Fibroblast of upper back skin (primary cell): Measurements from ENCODE around the gene CNN2.

Source experiments
- DNase-seq: peaks from one replicate; pipeline ENCODE4 v3.0.0-alpha.2; 2013

CNN2 gene

DNA sequence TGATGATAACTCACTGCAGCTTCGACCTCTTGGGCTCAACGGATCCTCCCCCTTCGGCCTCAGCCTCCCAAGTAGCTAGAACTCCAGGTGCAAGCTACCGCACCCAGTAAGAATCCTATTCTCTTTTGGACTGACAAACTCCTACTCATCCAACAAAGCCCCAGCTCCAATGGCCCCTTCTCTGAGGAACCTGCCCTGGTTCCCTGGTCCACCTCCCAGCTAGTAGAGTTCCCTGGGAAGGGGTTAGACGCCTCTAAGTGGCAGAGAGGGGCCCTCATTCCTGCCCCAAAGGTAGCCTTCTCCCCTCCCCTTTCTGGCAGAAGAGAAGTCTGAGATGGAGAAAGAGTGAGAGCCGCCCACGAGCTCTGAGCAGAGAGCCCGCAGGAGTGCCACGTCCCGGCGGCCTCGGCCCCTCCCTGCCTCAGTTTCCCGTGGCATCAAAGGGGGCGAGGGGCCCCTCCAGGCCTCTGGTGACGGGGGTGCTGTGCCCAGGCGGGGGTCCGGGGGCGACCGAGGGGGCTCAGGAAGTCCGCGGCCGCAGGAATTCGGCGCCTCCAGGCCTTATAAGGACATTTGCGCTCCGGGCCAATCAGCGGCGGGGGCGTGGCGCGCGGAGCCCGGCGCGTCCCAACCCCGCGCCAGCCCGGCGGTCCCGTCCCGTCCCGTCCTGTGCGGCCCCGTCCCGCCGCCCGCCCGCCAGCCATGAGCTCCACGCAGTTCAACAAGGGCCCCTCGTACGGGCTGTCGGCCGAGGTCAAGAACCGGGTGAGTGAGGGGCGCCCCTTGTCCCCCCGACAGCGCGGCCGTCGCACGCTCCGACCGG lies at the start of gene CNN2:
CNN2 (plus strand) TSS at position 649 of the 823 bp plus-strand sequence; CDS start at position 703, 54 bp downstream.
- peak; percentile 82 for DNase-seq

GRCh38 chr19:977058-977464 lies 49.3 kb upstream of the CNN2 start:
- no peak for DNase-seq

- DNase-seq: no peak
These were observed 47.1 kb upstream of the CNN2 start for GRCh38 chr19:979318-979741.

DNA sequence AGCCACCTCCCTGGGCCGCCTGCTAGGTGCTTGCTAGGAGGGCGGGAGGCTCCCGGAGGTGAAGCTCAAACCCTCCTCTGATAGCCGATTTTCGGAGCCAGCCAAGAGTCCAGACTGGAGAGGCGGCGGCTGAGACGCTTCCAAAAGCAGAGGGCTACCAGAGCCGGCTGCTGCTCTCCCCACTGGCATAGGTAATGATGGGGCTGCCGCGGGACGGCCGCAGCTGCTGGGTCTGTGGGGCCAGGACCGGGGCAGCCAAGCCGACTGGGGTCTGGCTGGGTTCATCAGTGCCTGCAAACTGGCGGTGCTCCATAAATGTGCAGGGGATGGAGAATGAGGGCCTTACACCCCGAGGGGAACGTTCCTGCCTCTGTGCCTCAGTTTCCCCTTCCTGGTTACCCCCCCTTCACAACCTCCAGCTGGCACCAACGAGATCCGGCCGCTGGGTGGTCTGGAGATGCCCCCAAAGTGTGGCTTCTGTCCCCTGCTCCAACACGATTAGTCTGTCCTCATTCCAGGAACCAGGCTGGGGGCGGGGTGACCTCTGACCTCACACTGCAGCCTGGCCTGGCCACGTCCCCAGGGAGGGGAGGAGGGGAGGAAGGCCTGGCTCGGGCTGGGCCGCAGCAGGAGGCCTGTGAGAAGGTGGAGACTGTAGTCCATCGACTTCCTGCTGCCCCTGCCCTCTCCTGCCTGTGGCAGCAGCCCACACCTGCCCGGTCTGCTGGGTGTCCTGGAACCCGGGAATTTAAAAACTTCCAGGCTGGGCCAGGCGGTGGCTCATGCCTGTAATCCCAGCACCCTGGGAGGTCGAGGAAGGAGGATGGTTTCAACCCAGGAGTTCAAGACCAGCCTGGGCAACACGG lies 46.0 kb upstream of the CNN2 start:
- no peak for DNase-seq

DNA sequence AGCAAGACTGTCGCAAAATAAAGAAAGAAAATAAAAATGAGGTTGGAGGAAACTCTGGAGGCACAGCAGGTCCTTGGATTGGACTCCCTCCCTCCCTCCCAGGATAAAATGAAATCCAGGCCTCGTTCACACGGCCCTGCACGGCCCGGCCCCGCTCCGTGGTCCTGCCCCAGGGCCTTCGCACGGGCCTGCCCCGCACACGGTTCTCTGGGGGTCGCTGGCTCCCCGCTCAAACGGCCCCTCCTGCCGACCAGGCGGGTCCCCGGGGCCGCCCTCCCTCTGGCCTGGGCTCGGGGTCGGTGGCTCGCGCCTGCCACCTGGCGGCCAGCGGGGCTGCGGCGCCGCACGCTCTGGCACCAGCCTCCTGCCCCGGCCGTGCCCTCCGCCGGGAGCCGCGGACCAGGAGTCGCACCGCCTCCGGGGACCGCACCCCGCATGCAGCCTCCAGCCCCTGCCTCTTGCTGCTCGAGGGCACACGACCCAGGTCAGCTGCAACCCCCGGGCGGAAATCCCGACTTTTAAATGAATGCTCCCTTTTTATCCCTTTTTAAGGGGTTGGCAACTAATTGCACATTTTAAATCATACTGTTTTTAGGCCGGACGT lies 43.7 kb upstream of the CNN2 start:
- DNase-seq: peak; percentile 41

GRCh38 chr19:984165-984967 lies 42.0 kb upstream of the CNN2 start, which contains the start of gene WDR18:
TSS of gene WDR18 (plus strand) at chr19:984345. CDS start at chr19:984354, 9 bp downstream.
- DNase-seq: peak; percentile 89

- DNase-seq: no peak
These were observed 40.3 kb upstream of the CNN2 start for GRCh38 chr19:986083-986482.

GRCh38 chr19:988081-988480 lies 38.3 kb upstream of the CNN2 start:
- no peak for DNase-seq

- DNase-seq: no peak
These were observed 37.9 kb upstream of the CNN2 start for GRCh38 chr19:988510-988909.

DNA sequence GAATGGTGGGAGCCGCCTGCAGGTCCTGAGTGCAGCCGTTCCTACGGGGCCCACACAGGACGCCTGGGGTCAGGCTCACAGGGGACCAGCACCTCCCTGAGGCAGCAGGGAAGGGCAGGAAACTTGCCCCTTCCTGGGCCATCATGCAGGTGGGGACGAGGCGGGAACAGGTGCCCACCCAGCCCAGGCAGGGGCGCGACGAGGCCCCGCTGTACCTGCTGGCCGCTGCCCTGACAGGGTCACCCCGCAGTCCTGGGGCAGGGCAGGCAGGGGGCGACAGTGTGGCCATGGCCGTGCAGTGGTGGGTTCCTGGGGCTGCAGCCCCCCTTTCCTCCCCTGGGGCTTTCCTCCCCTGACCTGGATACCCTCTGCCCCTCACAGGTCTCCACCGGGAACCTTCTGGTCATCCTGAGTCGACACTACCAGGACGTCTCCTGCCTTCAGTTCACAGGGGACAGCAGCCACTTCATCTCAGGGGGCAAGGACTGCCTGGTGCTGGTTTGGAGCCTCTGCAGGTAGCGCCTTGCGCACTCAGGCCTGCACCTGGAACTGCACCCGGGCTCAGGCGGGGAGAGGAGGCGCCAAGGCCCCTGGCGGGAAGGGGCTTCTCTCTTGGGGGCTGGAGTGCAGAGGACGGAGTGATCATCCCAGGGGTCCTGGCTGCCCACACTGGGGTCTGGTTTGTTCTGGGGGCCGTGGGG lies 36.9 kb upstream of the CNN2 start:
- no peak for DNase-seq

- DNase-seq: no peak
These were observed 36.3 kb upstream of the CNN2 start for GRCh38 chr19:990119-990571.

DNA sequence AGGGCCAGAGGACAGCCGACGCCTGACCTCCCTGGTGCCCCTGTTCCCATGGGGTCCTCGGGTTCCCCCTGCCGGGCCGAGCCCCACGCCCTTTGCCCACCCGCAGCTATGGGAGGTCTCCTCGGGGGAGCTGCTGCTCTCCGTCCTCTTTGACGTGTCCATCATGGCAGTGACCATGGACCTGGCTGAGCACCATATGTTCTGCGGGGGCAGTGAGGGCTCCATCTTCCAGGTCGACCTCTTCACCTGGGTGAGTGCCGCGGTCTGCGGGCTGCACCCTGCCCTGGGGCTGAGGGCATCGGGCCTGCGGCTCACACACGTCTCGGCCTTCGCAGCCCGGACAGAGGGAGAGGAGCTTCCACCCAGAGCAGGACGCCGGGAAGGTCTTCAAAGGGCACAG lies 35.7 kb upstream of the CNN2 start:
- DNase-seq: no peak

- peak; percentile 31 for DNase-seq
These were observed 35.1 kb upstream of the CNN2 start for GRCh38 chr19:991174-991931.

- no peak for DNase-seq
These were observed 34.3 kb upstream of the CNN2 start for GRCh38 chr19:991932-992669.

- no peak for DNase-seq
These were observed 33.7 kb upstream of the CNN2 start for GRCh38 chr19:992670-993055.

DNA sequence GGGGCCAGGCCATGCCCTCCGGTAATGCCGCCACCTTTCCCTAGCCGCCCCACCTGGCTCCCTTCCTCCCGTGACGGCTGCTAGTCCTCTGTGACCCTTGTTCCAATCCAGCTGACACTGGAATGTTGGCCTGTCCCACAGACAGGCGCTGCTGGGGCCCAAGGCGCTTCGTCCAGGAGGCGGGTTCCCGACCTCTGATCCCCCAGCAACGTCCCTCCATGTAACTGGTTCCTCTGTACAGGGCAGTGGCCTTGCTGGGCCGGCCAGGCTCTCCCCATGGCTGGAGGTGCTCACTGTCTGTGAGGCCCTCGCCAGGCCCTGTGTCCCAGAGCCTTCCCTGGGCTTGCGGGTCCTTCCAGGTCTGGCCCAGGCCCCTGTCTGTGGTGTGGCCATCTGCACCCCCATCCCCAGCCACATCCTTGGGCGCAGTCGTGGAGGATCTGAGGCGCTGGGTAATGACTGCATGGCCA lies 33.0 kb upstream of the CNN2 start:
- DNase-seq: no peak

GRCh38 chr19:993831-994393 lies 32.5 kb upstream of the CNN2 start:
- DNase-seq: no peak

- no peak for DNase-seq
These were observed 31.9 kb upstream of the CNN2 start for GRCh38 chr19:994516-994915.

DNA sequence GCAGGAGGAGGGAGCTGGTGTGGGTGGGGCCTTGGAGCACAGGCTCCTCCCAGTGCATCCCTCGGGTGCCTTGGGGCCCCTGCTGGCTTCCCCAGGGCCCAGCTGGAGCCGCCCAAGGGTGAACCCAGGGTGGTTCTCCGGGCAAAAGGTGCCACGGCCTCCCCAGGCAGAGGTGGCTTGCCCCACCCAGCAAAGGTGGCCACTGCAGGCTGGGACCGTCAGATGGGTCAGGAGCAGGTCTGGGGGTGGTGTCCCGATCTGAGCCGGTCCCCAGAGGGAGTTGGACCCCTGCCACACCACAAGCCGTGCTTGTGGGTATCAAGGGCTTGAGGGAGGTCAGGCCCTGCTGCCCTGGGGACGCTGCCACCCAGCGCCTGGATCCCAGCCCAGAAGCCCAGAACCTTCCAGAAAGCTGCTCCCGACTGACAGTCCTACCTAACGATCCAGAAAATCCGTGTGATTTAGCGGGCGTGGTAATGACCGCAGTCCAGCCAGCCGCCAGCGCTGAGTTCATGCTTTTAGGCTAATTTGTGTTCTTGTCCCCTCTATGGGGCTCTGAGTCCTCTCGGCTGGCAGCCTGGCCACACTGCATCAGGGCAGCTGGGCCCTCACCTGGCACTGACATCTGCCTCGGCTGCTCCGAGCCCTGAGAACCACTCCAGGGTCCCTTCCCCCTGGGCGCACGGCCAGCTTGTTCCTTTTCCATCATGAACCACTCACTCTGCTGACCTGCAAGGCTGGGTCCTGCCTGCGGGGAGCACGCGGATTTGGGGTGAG lies 31.2 kb upstream of the CNN2 start:
- DNase-seq: no peak
